T-helper 1 cell (primary cell): ENCODE results near the gene TOMM7.
"Not testable (repeated sequence)": the region's sequence is repeated elsewhere in the genome, so short reads cannot be mapped to it uniquely, and the experiment has no call there.

Experiments
- DNase-seq, 5 donors: peaks; one replicate each; pipeline ENCODE4 v3.0.0-alpha.2; 2012 to 2020

The TOMM7 gene

GRCh38 chr7:22853674-22854157 lies 31.1 kb upstream of the TOMM7 start:
- peak in 2 of 5 donors; percentile 48 to 77 for DNase-seq

GRCh38 chr7:22853138-22853537 lies 30.5 kb upstream of the TOMM7 start:
- no peak for DNase-seq

GRCh38 chr7:22851145-22851544 lies 28.5 kb upstream of the TOMM7 start:
- no peak for DNase-seq

GRCh38 chr7:22850394-22850793 lies 27.7 kb upstream of the TOMM7 start:
- DNase-seq = not testable (repeated sequence)

GRCh38 chr7:22849662-22850061 lies 27.0 kb upstream of the TOMM7 start:
- DNase-seq = no peak

- no peak for DNase-seq
These were observed 26.5 kb upstream of the TOMM7 start for GRCh38 chr7:22849172-22849571.

GRCh38 chr7:22846961-22847360 lies 24.3 kb upstream of the TOMM7 start:
- DNase-seq = no peak

GRCh38 chr7:22845221-22845834 lies 22.7 kb upstream of the TOMM7 start:
- no peak for DNase-seq

- no peak for DNase-seq
These were observed 21.1 kb upstream of the TOMM7 start for GRCh38 chr7:22843681-22844309.

- DNase-seq = no peak
These were observed 20.3 kb upstream of the TOMM7 start for GRCh38 chr7:22842973-22843372.

- DNase-seq = no peak
These were observed 19.8 kb upstream of the TOMM7 start for GRCh38 chr7:22842383-22842941.

GRCh38 chr7:22841954-22842353 lies 19.3 kb upstream of the TOMM7 start:
- no peak for DNase-seq

- DNase-seq = no peak
These were observed 14.7 kb upstream of the TOMM7 start for GRCh38 chr7:22837308-22837707.

- DNase-seq = not testable (repeated sequence)
These were observed 13.9 kb upstream of the TOMM7 start for GRCh38 chr7:22836506-22836905.

GRCh38 chr7:22833957-22834356 lies 11.3 kb upstream of the TOMM7 start:
- DNase-seq = no peak

GRCh38 chr7:22833113-22833855 lies 10.6 kb upstream of the TOMM7 start:
- no peak for DNase-seq

- no peak for DNase-seq
These were observed 9.8 kb upstream of the TOMM7 start for GRCh38 chr7:22832401-22832800.

- DNase-seq = no peak
These were observed 9.1 kb upstream of the TOMM7 start for GRCh38 chr7:22831602-22832305.

- no peak for DNase-seq
These were observed 4.9 kb upstream of the TOMM7 start for GRCh38 chr7:22827563-22827962.

- no peak for DNase-seq
These were observed 3.9 kb upstream of the TOMM7 start for GRCh38 chr7:22826593-22826992.

GRCh38 chr7:22824760-22825159 lies 2.1 kb upstream of the TOMM7 start:
- DNase-seq = no peak

GRCh38 chr7:22823142-22823497 lies 471 bp upstream of the TOMM7 start:
- DNase-seq = no peak
